ENCODE measurements around the gene IMPA2.

The IMPA2 gene

DNA sequence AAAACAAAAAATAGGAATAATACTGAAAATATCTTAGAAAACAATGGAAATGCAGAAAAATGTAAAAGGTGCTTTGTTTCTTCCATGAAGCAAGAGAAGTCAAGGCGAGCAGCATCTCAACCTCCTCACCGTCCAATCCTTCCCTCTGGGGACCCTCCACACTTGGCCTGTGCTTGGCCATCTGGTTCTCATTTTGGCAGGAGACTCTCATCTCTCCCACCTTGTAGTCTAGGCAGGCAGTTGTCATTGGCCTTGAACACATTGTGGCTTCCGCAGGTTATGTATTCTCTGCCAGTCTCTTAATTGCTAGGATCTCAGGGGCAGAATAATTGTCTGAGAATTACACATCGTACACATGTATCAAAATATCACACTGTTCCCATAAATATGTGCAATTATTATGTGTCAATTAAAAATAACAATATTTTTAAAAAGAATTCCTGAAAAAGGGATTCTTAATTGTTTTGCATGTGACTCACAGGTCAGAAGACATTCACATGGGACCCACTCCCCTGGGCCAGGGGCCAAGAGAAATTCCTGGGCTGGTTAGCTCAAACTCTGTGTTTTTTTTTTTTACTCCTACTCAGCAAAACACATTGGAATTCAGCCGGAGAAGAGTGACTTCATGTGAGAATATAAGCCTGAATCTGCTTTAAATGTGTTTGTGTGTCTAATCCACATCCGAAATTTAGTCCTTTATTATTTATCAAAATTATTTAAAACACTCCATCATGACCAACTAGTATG lies 98.4 kb downstream of the IMPA2 start:
- no peak for DNase-seq

Data from cerebellar nuclear complex (tissue), 1 donor.